ENCODE results near the gene HSD17B14.
"Not testable (repeated sequence)": the region's sequence is repeated elsewhere in the genome, so short reads cannot be mapped to it uniquely, and the experiment has no call there.

HSD17B14 gene

GRCh38 chr19:48768171-48768753 lies 68.0 kb downstream of the HSD17B14 start:
- FAIRE-seq = not testable (repeated sequence)

GRCh38 chr19:48765816-48766215 lies 70.5 kb downstream of the HSD17B14 start:
- not testable (repeated sequence) for FAIRE-seq; DNase-seq (ENCODE audit: low spot score)

More at GRCh38 chr19:48768171-48768753, 68.0 kb downstream of the HSD17B14 start:
- DNase-seq (ENCODE audit: low spot score) = not testable (repeated sequence)
